HL-60/S4 treated with retinoic acid at 250 ng/mL for 4 days and 3 days (cell line): Measurements from ENCODE around the gene C19orf67.

Experiments
- in situ Hi-C: fragments of 300-500 bp; cut with MboI; formaldehyde crosslinking; loops from 2 replicates; pipeline ENCODE4 v1.7.0; 2022; ENCODE audit warnings: low sequenced_read_pairs

Gene C19orf67

DNA sequence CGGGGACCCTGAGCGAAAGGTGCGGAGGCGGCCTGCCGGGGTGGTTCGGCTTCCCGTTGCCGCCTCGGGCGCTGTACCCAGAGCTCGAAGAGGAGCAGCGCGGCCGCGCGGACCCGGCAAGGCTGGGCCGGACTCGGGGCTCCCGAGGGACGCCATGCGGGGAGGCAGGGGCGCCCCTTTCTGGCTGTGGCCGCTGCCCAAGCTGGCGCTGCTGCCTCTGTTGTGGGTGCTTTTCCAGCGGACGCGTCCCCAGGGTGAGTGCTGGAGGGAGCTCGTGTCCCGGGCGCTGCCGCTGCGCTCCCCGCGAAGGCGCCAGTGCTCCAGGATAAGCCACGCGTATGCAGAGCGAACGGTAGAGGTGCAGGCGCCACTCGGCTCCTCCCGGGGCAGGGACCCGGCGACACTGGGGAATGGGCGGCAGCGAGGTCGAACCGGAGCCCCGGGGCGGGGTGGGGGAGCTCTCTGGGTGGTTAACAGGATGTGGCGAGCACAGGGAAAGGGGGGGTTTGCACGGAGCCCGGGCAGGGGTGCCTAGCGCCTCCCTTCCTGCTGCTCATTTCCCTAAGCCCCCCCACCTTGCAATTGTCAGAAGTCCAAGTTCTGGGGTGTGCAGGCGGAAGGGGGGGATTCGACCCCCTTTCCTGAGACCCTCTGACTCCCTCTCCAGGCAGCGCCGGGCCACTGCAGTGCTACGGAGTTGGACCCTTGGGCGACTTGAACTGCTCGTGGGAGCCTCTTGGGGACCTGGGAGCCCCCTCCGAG, 53.7 kb downstream of the C19orf67 start, which contains the start of gene IL27RA:
Gene IL27RA (plus strand): TSS at position 44 of the 762 bp plus-strand sequence. CDS start 111 bp downstream, at position 155.
- in situ Hi-C loops: no loop called here
